HG03066 (cell line): ENCODE measurements around the gene PADI3.
"Not testable (repeated sequence)": the region's sequence is repeated elsewhere in the genome, so short reads cannot be mapped to it uniquely, and the experiment has no call there.

Experiments used
- ATAC-seq: cut with Tn5 transposase; IDR thresholded peaks from one replicate; pipeline ENCODE4 v1.9.1; 2021; ENCODE audit warnings: low read depth; ENCODE audit not compliant: unreplicated experiment

Gene PADI3

GRCh38 chr1:17239420-17239819 lies 9.5 kb upstream of the PADI3 start:
- no peak for ATAC-seq

GRCh38 chr1:17241011-17241779 lies 7.7 kb upstream of the PADI3 start:
- not testable (repeated sequence) for ATAC-seq

- ATAC-seq, result not testable (repeated sequence)
Observed at GRCh38 chr1:17241780-17242074, 7.2 kb upstream of the PADI3 start.

GRCh38 chr1:17243274-17243673 lies 5.6 kb upstream of the PADI3 start:
- no peak for ATAC-seq

- no peak for ATAC-seq
Observed at GRCh38 chr1:17244821-17245740, 3.8 kb upstream of the PADI3 start.

- ATAC-seq, result no peak
Observed at GRCh38 chr1:17245816-17246325, 3.0 kb upstream of the PADI3 start.

- ATAC-seq, result no peak
Observed at GRCh38 chr1:17246971-17247370, 1.9 kb upstream of the PADI3 start.

GRCh38 chr1:17250601-17251000 lies 1.7 kb downstream of the PADI3 start:
- no peak for ATAC-seq

- ATAC-seq, result no peak
Observed at GRCh38 chr1:17251246-17251645, 2.3 kb downstream of the PADI3 start.

GRCh38 chr1:17251701-17252376 lies 2.9 kb downstream of the PADI3 start:
- no peak for ATAC-seq

- ATAC-seq, result no peak
Observed at GRCh38 chr1:17255336-17255735, 6.4 kb downstream of the PADI3 start.

GRCh38 chr1:17258116-17258757 lies 9.3 kb downstream of the PADI3 start:
- ATAC-seq, result no peak

GRCh38 chr1:17258758-17259130 lies 9.8 kb downstream of the PADI3 start:
- ATAC-seq, result no peak

GRCh38 chr1:17259233-17259873 lies 10.5 kb downstream of the PADI3 start:
- no peak for ATAC-seq

GRCh38 chr1:17260264-17260663 lies 11.4 kb downstream of the PADI3 start:
- ATAC-seq, result no peak

- no peak for ATAC-seq
Observed at GRCh38 chr1:17260738-17261137, 11.8 kb downstream of the PADI3 start.

- no peak for ATAC-seq
Observed at GRCh38 chr1:17263936-17264335, 15.0 kb downstream of the PADI3 start.

GRCh38 chr1:17264470-17264869 lies 15.6 kb downstream of the PADI3 start:
- ATAC-seq, result no peak

GRCh38 chr1:17265162-17265561 lies 16.3 kb downstream of the PADI3 start:
- no peak for ATAC-seq

- ATAC-seq, result no peak
Observed at GRCh38 chr1:17265950-17266349, 17.1 kb downstream of the PADI3 start.
